Stimulated activated CD8-positive, alpha-beta memory T cell treated with anti-CD3 and anti-CD28 coated beads, Interleukin-15, amount 100 ng/mL, for 4 hours (primary cell): ENCODE results near the gene IL23R.
A peak's percentile ranks its signal among the peaks of the same experiment; 100 is the strongest.

Experiments
- DNase-seq, 2 donors: peaks; one replicate each; pipeline ENCODE4 v3.0.0-alpha.2; 2020; ENCODE audit warnings: low read depth in 2 of 2

Gene IL23R

GRCh38 chr1:67148516-67149178 lies 17.6 kb upstream of the IL23R start:
- DNase-seq: no peak

DNA sequence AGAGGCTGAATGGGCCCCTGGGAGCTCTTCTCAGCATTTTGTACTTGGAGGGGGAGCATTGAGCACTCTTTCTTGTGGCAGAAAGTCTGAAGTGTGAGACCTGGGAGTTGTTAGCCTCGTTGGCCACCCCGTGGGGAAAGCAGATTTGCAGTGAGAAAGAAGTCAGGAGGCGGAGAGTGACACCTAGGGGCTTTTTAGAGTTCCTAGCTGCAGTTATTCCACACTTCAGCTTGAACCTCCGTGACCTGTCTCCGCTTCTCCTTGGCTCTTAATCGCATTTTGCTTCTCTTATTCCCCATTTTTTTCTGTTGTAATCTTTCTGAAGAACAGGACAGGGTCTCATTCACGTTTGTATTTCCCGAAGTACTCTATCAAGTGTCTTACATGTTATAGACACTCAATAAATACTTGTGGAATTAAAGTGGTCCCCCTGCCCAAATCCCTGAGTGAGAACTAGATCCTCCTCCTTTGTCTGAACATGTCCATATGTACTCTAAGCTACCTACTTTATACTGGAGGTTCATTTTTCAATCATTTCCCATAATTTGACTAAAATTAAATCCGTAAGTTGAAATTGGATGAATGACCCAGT lies 17.0 kb upstream of the IL23R start:
- DNase-seq: peak in 1 of 2 donors; percentile 26

- no peak for DNase-seq
Measured at GRCh38 chr1:67150931-67151330, 15.3 kb upstream of the IL23R start.

DNA sequence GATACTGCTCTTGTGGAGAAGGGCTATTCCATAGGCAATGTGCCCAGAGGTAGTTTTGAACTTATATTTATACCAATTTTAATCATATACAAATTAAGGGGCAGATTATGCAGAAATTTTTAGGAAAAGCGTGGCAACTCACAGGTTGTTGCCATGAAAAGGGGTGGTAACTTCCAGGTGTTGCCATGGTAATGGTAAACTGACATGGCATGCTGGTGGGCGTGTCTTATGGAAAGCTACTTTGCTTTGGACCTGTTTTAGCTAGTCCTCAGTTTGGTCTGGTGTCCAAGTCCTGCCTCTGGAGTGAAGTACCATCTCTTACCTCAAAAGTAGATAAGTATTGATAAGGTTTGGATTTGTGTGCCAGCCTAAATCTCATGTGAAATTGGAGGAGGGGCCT lies 7.9 kb upstream of the IL23R start:
- DNase-seq: no peak

GRCh38 chr1:67159233-67159632 lies 7.0 kb upstream of the IL23R start:
- DNase-seq: no peak

GRCh38 chr1:67162954-67163353 lies 3.3 kb upstream of the IL23R start:
- DNase-seq: no peak

DNA sequence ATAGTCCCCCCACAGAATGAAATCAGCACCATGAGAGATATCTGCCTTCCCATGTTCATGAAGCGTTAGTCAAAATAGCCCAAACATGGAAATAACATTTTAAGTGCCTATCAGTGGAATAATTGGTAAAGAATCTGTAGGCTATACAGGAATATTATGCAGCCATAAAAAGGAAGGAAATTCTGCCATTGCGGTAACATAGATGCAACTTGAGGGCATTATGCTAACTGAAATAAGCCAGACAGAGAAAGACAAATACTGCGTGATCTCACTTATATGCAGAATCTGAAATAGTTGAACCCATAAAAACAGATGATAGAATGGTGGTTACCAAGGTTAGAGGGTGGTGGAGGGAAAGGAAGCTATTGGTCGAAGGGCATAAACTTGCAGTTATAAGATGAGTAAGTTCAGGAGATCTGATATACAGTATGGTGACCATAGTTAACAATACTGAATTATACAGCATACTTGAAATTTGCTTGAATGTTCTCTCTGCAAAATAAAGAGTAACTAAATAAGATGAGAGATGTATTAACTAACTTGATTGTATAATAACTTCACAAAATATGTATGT lies 699 bp upstream of the IL23R start:
- no peak for DNase-seq

GRCh38 chr1:67169496-67169895 lies 3.2 kb downstream of the IL23R start:
- DNase-seq: no peak

DNA sequence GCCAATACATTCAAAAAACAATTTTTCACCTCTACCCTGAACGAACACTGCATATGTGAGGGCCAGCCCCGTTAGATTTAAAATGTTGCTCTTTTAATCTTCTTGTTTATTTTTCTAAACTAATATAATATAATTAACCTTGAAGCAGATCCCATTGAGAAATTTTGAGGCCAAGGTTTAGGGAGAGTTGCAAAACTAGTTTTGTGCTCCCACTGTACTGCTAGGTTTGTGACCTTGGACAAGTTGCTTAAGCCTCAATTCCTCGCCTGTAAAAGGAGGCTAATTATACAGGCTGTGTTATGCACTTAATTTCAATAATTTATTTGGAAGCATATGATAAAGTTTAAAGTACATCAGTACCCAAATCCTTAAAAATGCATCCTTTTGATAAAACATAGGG lies 3.7 kb downstream of the IL23R start:
- no peak for DNase-seq

- no peak for DNase-seq
Measured at GRCh38 chr1:67170751-67171573, 4.7 kb downstream of the IL23R start.

DNA sequence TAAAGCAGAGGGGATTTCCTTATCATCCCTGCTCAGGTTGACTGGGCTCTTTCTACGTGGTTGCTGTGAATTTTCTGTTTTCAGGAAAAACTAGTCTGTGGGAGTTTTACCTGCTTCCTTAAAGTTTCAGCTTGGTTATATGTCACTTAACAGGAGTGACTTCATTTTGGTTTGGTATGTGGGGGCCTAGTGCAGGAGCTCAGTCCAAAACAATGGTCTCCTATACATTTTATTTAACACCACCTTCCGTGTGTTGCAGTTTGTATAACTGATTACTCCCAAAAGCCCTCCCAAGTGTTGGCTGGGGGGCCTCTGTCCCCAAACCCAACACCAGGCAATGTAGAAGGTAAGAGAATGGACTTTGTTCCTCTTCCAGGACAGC lies 5.3 kb downstream of the IL23R start:
- DNase-seq: no peak

- no peak for DNase-seq
Measured at GRCh38 chr1:67171978-67172377, 5.7 kb downstream of the IL23R start.

- no peak for DNase-seq
Measured at GRCh38 chr1:67173988-67174387, 7.7 kb downstream of the IL23R start.

DNA sequence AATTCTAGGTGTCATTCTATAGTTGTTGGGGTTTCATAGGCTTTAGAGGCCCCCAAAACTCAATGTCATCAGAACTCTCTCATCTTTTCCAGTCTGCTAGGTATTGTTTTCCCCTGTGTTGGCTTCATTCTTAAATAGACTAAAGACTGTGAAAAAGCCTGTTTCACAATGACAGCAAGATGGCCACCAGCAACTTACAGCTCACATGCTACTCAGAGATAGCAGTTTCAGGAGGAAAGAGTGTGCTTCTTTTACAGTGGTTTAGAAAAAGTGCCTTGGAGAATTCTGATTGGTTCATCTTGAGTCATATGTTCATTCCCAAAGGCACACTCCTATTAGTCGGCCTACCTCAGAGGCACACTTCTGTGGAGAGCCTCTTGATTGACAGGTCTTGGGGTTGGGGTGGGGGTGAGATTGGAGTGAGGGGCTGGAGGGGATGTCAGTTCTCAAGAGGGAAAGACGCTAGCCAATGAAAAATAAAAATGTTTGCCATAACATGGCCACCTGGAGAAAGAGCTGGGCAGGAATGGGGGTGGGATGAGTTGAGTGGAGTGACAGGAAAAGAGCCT lies 8.5 kb downstream of the IL23R start:
- DNase-seq: no peak

DNA sequence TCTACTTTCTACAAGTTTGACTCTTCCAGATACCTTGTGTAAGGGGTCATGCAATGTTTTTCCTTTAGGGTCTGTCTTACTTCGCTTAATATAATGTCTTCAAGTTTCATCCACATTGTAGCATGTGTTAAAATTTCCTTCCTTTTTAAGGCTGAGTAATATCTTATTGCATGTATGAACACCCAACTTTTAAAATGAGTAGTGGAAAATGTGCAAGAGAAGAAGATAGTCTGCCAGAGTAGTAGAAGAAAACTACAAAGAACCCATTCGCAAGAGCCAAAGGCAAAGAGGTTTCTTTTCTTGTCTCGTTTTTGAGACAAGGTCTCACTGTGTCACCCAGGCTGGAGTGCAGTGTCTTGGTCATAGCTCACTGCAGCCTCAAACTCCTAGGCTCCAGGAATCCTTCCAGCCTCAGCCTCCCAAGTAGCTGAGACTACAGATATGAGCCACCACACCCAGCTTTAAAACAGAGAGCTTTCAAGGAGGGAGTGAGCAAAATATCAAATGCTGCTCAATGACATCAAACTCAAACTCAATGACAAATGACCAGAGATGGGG lies 9.4 kb downstream of the IL23R start:
- DNase-seq: no peak

- no peak for DNase-seq
Measured at GRCh38 chr1:67184838-67185421, 18.7 kb downstream of the IL23R start.

DNA sequence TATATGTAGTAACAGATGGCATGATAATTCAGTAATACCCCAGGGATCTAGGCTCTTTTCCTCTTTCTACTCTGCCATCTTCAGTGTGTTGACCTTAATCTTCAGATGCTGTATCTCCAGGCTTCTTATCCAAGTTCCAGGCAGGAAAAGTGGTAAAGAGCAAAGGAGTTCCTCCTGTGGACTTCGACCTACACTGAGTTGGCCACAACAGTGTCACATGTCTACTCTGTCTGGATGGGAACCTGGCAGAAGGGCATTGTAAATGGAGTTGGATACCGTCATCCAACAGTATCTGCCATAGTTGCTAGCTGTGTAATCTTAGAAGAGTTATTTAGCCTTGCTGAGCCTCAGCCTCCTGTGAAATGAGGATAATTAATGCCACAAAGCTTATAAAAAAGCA lies 21.9 kb downstream of the IL23R start:
- DNase-seq: no peak

GRCh38 chr1:67189953-67190352 lies 23.7 kb downstream of the IL23R start:
- DNase-seq: no peak

DNA sequence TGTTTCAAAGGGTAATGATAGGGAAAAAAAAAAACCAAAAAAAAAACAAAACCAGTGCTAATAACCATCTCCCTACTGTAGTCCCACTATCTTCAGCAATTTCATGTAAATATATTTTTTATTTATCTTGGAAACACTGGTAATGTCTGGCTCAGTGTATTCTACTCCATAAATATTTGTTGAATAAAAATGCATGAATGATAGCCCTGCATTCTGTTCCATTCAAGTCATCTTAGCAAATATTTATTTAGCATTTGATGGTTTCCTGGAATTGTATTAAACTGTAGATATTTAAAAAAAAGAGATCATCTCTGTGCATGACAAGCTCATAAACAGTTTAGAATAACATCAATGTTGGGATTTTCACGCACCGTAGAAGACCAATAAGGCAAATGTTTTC lies 24.2 kb downstream of the IL23R start:
- no peak for DNase-seq

- DNase-seq: no peak
Measured at GRCh38 chr1:67190942-67191341, 24.7 kb downstream of the IL23R start.

GRCh38 chr1:67191668-67192520 lies 25.6 kb downstream of the IL23R start:
- DNase-seq: no peak
